ENCODE measurements around the gene RPS6KA3. TPM values are rescaled to one million over a fixed set of nuclear protein-coding genes. Genes with fewer than 3 reads are reported as not detected.

Gene RPS6KA3
- total RNA-seq, 1 experiment from 2014 or later, result 9.2 TPM

DNA sequence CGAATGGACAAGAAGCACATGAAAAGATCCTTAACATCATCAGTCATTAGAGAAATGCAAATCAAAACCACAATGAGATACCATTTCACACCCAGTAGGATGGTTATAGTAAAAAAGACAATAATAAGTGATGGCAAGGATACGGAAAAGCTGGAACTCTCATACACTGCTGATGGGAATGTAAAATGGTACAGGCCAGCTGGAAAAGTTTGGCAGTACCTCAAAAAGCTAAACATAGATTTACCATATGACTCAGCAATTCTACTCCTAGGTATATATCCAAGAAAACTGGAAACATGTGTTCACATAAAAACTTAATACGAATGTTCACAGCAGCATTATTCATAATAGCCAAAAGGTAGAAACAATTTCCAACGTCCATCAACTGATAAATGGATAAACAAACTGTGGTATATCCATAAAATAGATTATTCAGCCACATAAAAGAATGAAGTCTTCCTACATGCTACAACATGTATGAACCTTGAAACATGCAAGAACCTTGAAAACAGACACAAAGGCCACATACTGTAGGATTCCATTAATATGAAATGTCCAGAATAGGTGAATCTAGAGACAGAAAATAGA is 11.9 kb downstream of the RPS6KA3 start:
- no peaks in the 10 kb centered on the region for H3K27me3 ChIP-seq (ENCODE audit: insufficient read depth, low read length)
- H2BK120ac ChIP-seq (ENCODE audit: low read depth, low read length, poor library complexity, severe bottlenecking), result no peak overlapping the region
- WGBS (ENCODE audit: extremely low coverage, insufficient read length, low lambda C conversion rate), result no CpG with 5 or more reads among the region's 4 CpGs
- H3K18ac ChIP-seq (ENCODE audit: insufficient read length, low read depth, low read length), result no peak overlapping the region
- H3K4me1 ChIP-seq (ENCODE audit: insufficient read depth, low read length), result no peaks in the 10 kb centered on the region
- H3K79me2 ChIP-seq (ENCODE audit: insufficient read depth, low read length), result no peaks in the 10 kb centered on the region
- H3K27ac ChIP-seq (ENCODE audit: insufficient read length, low read depth, low read length), result no peak overlapping the region
- no peak overlapping the region for H4K91ac ChIP-seq (ENCODE audit: insufficient read length, low read depth, low read length)
- TF ChIP-seq, protein P1, sequence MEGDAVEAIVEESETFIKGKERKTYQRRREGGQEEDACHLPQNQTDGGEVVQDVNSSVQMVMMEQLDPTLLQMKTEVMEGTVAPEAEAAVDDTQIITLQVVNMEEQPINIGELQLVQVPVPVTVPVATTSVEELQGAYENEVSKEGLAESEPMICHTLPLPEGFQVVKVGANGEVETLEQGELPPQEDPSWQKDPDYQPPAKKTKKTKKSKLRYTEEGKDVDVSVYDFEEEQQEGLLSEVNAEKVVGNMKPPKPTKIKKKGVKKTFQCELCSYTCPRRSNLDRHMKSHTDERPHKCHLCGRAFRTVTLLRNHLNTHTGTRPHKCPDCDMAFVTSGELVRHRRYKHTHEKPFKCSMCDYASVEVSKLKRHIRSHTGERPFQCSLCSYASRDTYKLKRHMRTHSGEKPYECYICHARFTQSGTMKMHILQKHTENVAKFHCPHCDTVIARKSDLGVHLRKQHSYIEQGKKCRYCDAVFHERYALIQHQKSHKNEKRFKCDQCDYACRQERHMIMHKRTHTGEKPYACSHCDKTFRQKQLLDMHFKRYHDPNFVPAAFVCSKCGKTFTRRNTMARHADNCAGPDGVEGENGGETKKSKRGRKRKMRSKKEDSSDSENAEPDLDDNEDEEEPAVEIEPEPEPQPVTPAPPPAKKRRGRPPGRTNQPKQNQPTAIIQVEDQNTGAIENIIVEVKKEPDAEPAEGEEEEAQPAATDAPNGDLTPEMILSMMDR (conservative IDR thresholded peaks at IDR 0.05), result no peak
- no peak overlapping the region for H2AK5ac ChIP-seq (ENCODE audit: insufficient read length, low read length)
- no peaks in the 10 kb centered on the region for H3K23me2 ChIP-seq (ENCODE audit: insufficient read length, low read depth, low read length, poor library complexity, severe bottlenecking)
- no peaks in the 10 kb centered on the region for H4K20me1 ChIP-seq (ENCODE audit: control insufficient read depth, insufficient read depth, insufficient read length)
- H3K56ac ChIP-seq (ENCODE audit: insufficient read length, low read depth, low read length), result no peak overlapping the region
- Mint-ChIP-seq H3K27me3 (ENCODE audit: low read depth) (no peaks in the 10 kb centered on the region), H3K9me3 (peaks cover 42 to 43% of the 10 kb centered on the region in 2 experiments), H3K27ac (no peak overlapping the region), H3K4me1 (no peaks in the 10 kb centered on the region), H3K4me3 (no peak overlapping the region), H3K36me3 (ENCODE audit: insufficient read depth in 1 of 3, low read depth in 3 of 3) (peaks cover 2 to 7% (median 3%) of the 10 kb centered on the region in 3 experiments; a peak in 6 of 7 replicates)
- no peaks in the 10 kb centered on the region for H3K79me1 ChIP-seq (ENCODE audit: insufficient read depth, low read depth, low read length, poor library complexity, severe bottlenecking)
- H3K4me2 ChIP-seq (ENCODE audit: insufficient read depth, insufficient read length, low read length), result no peak overlapping the region
- H3K4ac ChIP-seq (ENCODE audit: low read depth, low read length), result no peak overlapping the region
- H4K5ac ChIP-seq (ENCODE audit: insufficient read length, low read depth, low read length), result no peak overlapping the region
- no peak overlapping the region for H3K14ac ChIP-seq (ENCODE audit: insufficient read depth, low read length)
- peaks cover 8% of the 10 kb centered on the region for H3K9me3 ChIP-seq (ENCODE audit: control insufficient read depth, low read depth, low read length)
- no peak overlapping the region for H2BK20ac ChIP-seq (ENCODE audit: low read depth, low read length, poor library complexity, severe bottlenecking)
- H3T11ph ChIP-seq (ENCODE audit: low read length), result no peak overlapping the region
- H2BK15ac ChIP-seq (ENCODE audit: low read depth, low read length), result no peak overlapping the region
- DNase-seq, result no peak
- H4K8ac ChIP-seq (replicated peaks; ENCODE audit: insufficient read length, low read depth, low read length), result no peak overlapping the region
- H3K23ac ChIP-seq (ENCODE audit: insufficient read length, low read depth, low read length), result no peak overlapping the region
- H2BK12ac ChIP-seq (ENCODE audit: insufficient read length, low read depth, low read length), result no peak overlapping the region
- H3K9ac ChIP-seq (ENCODE audit: extremely low read depth, insufficient read length, low read length), result no peak overlapping the region
- no peak overlapping the region for H2BK5ac ChIP-seq (ENCODE audit: insufficient read length, low read length)
- no peak overlapping the region for H2AFZ ChIP-seq (ENCODE audit: low read length)
